Activated B cell treated with CpG ODN at 0.5 μM for 24 hours (primary cell): ENCODE results near the gene LCP2. TPM values are rescaled to one million over a fixed set of nuclear protein-coding genes. Genes with fewer than 3 reads are reported as not detected.

ENCODE experiments used
- ATAC-seq: fragments of 200-7000 bp; cut with Tn5 transposase; one replicate; pipeline ENCODE4 v1.10.0; 2021; ENCODE audit warnings: low read depth, mild to moderate bottlenecking, moderate library complexity
- CTCF ChIA-PET: fragments of 350-600 bp; sonication (Branson Sonifier 250); formaldehyde crosslinking; loops from one replicate; lab custom pipeline; 2021; ENCODE audit warnings: antibody characterized with exemption; lab: Charles Lee
- POLR2A ChIA-PET: fragments of 350-600 bp; sonication (Branson Sonifier 250); formaldehyde crosslinking; loops from one replicate; lab custom pipeline; 2021; ENCODE audit warnings: antibody characterized with exemption; lab: Charles Lee
- DNase-seq: peaks from one replicate; pipeline ENCODE4 v3.0.0; 2022
- H3K27ac Mint-ChIP-seq: one replicate; pipeline ENCODE4 v1.8.0; 2020; ENCODE audit warnings: mixed read lengths
- H3K27me3 Mint-ChIP-seq: one replicate; pipeline ENCODE4 v1.8.0; 2021; ENCODE audit warnings: mixed read lengths
- H3K36me3 Mint-ChIP-seq: one replicate; pipeline ENCODE4 v1.8.0; 2021; ENCODE audit warnings: low read depth, mixed read lengths
- H3K4me1 Mint-ChIP-seq: one replicate; pipeline ENCODE4 v1.8.0; 2021; ENCODE audit warnings: mixed read lengths
- H3K4me3 Mint-ChIP-seq: one replicate; pipeline ENCODE4 v1.8.0; 2020; ENCODE audit warnings: mild to moderate bottlenecking, mixed read lengths
- H3K9me3 Mint-ChIP-seq: one replicate; pipeline ENCODE4 v1.8.0; 2020; ENCODE audit warnings: mixed read lengths
- intact Hi-C: fragments of 100-400 bp; cut with micrococcal nuclease; formaldehyde crosslinking; loops from one replicate; pipeline ENCODE4 v1.15.1; 2024
- total RNA-seq: library from RNA; stranded (reverse); gene quantifications from 2 replicates; pipeline ENCODE4 v1.2.3, GENCODE V29; 2022
- TF ChIP-seq, protein P1 (sequence below): fragments of 200-600 bp; IDR thresholded peaks from one replicate; pipeline ENCODE4 v1.8.0; 2022; ENCODE audit warnings: antibody characterized with exemption, mild to moderate bottlenecking

Gene LCP2
- total RNA-seq, 1 donor from 2014 or later, result 8.5 TPM

GRCh38 chr5:170265522-170265921, 32.1 kb downstream of the LCP2 start:
- intact Hi-C loops, result no loop called here
- TF ChIP-seq, protein P1, sequence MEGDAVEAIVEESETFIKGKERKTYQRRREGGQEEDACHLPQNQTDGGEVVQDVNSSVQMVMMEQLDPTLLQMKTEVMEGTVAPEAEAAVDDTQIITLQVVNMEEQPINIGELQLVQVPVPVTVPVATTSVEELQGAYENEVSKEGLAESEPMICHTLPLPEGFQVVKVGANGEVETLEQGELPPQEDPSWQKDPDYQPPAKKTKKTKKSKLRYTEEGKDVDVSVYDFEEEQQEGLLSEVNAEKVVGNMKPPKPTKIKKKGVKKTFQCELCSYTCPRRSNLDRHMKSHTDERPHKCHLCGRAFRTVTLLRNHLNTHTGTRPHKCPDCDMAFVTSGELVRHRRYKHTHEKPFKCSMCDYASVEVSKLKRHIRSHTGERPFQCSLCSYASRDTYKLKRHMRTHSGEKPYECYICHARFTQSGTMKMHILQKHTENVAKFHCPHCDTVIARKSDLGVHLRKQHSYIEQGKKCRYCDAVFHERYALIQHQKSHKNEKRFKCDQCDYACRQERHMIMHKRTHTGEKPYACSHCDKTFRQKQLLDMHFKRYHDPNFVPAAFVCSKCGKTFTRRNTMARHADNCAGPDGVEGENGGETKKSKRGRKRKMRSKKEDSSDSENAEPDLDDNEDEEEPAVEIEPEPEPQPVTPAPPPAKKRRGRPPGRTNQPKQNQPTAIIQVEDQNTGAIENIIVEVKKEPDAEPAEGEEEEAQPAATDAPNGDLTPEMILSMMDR, result no peak
- DNase-seq (no peak), ATAC-seq (no peak)
- Mint-ChIP-seq H3K9me3 (no peaks in the 10 kb centered on the region), H3K4me1 (peaks cover 23% of the 10 kb centered on the region), H3K27ac (no peak overlapping the region), H3K4me3 (no peak overlapping the region), H3K27me3 (no peaks in the 10 kb centered on the region), H3K36me3 (peaks cover 6% of the 10 kb centered on the region)
- CTCF ChIA-PET, result interaction anchor here (1.0 to 15.7 kb wide), 7 partner anchors 17 to 368 kb away, joined by 4 to 289 read pairs (median 9); partner anchors contain the start of gene LCP2
- POLR2A ChIA-PET, result interaction anchor here (1.9 kb wide), 1 partner anchor 74 kb away, joined by 8 read pairs; no protein-coding TSS in a partner anchor

DNA sequence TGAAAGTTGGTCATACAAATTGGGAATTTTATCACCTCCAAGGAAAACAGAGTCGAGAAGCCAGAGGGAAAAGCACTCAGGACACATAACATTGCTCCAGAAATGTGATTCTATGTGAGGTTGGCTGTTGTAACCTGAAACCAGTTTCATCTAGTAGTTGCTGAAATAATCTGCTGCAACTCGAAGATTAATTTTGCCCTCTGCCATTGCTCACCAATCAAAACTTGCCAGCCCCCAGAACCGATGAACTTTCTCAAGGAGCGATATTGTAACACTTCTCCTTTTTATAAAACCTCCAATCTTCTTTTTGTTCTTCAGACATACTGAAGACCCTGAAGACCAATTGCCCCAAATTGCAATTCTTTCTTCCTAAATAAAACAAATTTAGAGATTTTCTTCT, 33.7 kb downstream of the LCP2 start:
- intact Hi-C loops, result no loop called here
- Mint-ChIP-seq H3K9me3 (no peaks in the 10 kb centered on the region), H3K27me3 (no peaks in the 10 kb centered on the region), H3K4me3 (no peak overlapping the region), H3K4me1 (peaks cover 14% of the 10 kb centered on the region), H3K36me3 (peaks cover 7% of the 10 kb centered on the region), H3K27ac (no peak overlapping the region)
- TF ChIP-seq, protein P1, result no peak
- POLR2A ChIA-PET, result no interaction called here
- ATAC-seq (no peak), DNase-seq (no peak)
- CTCF ChIA-PET, result no interaction called here

DNA sequence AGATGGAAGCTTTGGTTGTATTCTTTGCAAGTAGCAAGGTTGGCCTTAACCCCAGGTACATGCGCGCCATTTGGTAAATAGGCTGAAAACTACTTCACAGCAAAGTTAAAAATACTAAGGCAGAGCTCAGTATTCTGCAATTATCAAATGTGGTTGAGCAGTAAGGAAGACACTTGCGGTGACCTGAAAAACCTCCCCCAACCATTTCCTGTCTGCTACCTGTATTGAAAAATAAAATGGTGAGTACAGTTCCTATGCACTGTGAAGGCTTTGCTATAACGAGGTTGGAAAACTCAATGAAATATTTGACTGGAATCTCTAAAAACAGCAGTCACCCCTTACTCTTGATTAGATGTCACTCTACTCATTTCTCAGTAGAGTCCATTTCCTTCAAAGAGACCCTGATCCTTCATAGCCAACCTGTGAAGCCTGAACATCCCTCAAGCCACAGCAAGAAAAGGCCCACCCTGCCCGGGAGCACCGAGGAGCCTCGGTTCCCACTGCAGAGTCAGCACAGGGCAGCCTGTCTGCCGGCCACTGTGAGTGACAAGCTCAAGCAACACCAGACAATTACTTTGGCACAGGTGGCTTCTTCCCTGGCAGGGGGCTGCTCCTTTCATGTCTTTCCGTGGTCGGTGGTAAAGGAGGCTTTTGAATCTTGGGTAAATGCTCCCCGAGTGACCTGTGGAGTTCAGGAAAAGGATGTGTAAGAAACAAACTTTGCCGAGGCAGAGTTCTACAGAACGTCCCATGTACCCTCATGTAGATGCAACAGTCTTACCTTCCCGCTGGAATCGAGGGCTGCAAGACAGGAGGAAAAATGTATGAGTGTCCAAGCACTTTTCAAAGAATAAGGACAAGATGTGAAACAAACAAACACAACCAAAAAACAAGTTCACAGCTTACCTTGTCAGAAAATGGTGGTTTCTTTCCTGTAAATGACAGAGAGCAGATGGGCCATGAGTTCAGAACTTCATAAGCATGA, 35.2 kb downstream of the LCP2 start:
- CTCF ChIA-PET, result interaction anchor here (1.1 to 1.4 kb wide), 3 partner anchors 26 to 77 kb away, joined by 3 to 6 read pairs (median 3); no protein-coding TSS in a partner anchor

DNA sequence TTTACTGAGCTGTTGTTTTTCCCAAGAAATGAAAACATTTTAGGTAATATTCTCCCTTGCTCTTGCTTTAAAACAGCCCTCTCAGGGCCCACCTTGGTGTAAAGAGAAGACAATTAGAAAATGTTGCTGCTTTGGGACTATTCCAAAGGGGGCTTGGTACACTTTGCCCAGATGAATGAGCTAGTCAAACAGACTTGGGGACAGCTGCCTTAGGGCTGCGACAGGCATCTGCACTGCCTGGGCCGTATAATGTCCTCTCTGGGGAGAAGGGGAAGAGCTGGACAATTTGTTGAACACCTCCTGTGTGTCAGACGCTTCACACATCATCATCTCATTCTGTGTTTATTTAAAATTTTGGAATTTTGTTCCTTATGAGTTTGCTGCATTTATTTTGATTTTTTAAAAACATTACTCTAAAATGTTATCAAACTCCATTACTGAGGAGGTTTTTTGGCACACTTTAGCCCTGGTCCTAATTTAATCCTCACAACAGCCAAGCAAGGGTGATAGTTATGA, 36.0 kb downstream of the LCP2 start:
- DNase-seq (no peak), ATAC-seq (no peak)
- no peak overlapping the region for H3K27ac Mint-ChIP-seq
- H3K9me3 Mint-ChIP-seq, result no peaks in the 10 kb centered on the region
- no peaks in the 10 kb centered on the region for H3K4me1 Mint-ChIP-seq
- peaks cover 18% of the 10 kb centered on the region for H3K36me3 Mint-ChIP-seq
- ChIA-PET CTCF (interaction anchor here (1.1 to 1.4 kb wide), 2 partner anchors 27 to 77 kb away, joined by 3 to 6 read pairs; no protein-coding TSS in a partner anchor), POLR2A (no interaction called here)
- TF ChIP-seq, protein P1, result no peak
- intact Hi-C loops, result no loop called here
- no peak overlapping the region for H3K4me3 Mint-ChIP-seq
- no peaks in the 10 kb centered on the region for H3K27me3 Mint-ChIP-seq

More for the DNA sequence above, 35.2 kb downstream of the LCP2 start:
- ATAC-seq (no peak), DNase-seq (no peak)
- intact Hi-C loops, result no loop called here
- H3K27me3 Mint-ChIP-seq, result no peaks in the 10 kb centered on the region
- no peak overlapping the region for H3K4me3 Mint-ChIP-seq
- TF ChIP-seq, protein P1, result no peak
- H3K36me3 Mint-ChIP-seq, result peaks cover 14% of the 10 kb centered on the region
- H3K4me1 Mint-ChIP-seq, result no peaks in the 10 kb centered on the region
- POLR2A ChIA-PET, result no interaction called here
- H3K9me3 Mint-ChIP-seq, result no peaks in the 10 kb centered on the region
- no peak overlapping the region for H3K27ac Mint-ChIP-seq

DNA sequence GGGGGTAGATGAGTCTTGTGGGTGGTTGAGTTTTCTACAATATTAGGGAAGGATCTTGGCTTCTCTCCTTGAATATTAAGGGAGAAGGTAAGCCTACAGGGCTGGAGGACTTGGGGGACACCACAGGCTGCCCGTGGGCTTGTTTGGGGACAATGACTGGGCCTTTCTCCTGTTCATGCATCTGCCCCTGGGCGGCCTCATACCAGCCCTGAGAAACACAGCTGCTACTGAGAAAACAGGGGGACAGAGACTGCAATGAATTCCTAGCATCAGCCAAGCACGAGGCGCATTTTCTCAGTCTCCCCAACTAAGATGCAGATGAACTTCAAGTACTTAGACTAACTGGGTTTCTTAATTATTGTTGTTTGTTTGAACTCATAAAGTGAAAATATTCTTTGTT, 40.2 kb downstream of the LCP2 start:
- H3K4me1 Mint-ChIP-seq, result peaks cover 11% of the 10 kb centered on the region
- H3K9me3 Mint-ChIP-seq, result no peaks in the 10 kb centered on the region
- H3K27ac Mint-ChIP-seq, result no peak overlapping the region
- DNase-seq (no peak), ATAC-seq (no peak)
- ChIA-PET CTCF (interaction anchor here (0.6 kb wide), 1 partner anchor 158 kb away, joined by 3 read pairs; no protein-coding TSS in a partner anchor), POLR2A (no interaction called here)
- intact Hi-C loops, result no loop called here
- H3K27me3 Mint-ChIP-seq, result no peaks in the 10 kb centered on the region
- TF ChIP-seq, protein P1, result no peak
- H3K4me3 Mint-ChIP-seq, result no peak overlapping the region
- peaks cover 20% of the 10 kb centered on the region for H3K36me3 Mint-ChIP-seq
